Measurements from ENCODE around the gene CMTM7. TPM values are rescaled to one million over a fixed set of nuclear protein-coding genes. Genes with fewer than 3 reads are reported as not detected.

CMTM7 gene
- total and polyA plus RNA-seq, 2 of the 13 experiments (the other 11 are each of a cell fraction or from before 2014, with no cell fraction given), result 20.9 to 21.4 TPM

DNA sequence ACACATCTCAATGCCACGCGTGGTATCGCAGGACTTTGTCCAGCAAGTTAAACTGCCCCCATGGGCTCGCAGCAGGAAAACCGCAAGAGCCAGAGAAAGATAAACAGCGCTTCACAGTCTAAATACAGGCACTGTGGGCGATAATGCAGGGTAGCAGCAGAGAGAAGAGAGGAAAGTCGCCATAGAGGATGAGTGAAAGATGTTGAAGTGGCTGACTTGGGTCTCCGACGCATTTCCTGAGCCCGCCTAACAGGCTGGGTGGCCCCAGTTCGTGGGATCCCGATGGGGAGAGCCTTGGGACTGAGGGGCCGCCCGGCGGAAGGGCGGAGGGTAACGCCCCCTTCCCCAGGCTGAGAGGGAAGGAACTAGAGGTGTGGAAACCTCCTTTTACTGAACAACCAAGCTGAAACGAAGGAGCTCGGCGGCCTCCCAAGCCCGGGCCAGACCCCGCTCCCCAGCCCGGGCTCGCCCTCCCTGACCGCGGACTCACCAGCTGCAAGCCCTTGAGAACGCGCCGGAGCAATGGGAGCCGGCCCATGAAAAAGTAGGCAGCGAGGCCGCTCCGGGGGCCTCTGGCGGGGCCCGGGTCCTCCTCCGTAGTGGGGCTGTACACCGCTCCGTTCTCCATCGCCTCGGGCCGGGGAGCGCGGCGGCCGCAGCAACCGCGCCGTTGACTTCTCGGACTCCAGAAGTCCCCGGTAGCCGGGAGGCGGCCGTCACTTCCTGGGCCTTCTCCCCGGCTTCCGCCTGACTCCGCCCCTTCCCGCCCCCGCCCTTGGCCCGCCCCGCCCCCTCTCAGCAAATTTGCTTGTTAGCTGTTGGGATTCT lies 110.7 kb downstream of the CMTM7 start, which contains the start of gene CMTM6 (continued):
- TF ChIP-seq, protein P1, sequence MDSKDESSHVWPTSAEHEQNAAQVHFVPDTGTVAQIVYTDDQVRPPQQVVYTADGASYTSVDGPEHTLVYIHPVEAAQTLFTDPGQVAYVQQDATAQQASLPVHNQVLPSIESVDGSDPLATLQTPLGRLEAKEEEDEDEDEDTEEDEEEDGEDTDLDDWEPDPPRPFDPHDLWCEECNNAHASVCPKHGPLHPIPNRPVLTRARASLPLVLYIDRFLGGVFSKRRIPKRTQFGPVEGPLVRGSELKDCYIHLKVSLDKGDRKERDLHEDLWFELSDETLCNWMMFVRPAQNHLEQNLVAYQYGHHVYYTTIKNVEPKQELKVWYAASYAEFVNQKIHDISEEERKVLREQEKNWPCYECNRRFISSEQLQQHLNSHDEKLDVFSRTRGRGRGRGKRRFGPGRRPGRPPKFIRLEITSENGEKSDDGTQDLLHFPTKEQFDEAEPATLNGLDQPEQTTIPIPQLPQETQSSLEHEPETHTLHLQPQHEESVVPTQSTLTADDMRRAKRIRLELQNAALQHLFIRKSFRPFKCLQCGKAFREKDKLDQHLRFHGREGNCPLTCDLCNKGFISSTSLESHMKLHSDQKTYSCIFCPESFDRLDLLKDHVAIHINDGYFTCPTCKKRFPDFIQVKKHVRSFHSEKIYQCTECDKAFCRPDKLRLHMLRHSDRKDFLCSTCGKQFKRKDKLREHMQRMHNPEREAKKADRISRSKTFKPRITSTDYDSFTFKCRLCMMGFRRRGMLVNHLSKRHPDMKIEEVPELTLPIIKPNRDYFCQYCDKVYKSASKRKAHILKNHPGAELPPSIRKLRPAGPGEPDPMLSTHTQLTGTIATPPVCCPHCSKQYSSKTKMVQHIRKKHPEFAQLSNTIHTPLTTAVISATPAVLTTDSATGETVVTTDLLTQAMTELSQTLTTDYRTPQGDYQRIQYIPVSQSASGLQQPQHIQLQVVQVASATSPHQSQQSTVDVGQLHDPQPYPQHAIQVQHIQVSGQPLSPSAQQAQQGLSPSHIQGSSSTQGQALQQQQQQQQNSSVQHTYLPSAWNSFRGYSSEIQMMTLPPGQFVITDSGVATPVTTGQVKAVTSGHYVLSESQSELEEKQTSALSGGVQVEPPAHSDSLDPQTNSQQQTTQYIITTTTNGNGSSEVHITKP (CRISPR knock-in tag; IDR thresholded peaks at IDR 0.05; ENCODE audit: low read depth), result no peak
- TF ChIP-seq ZSCAN9 (CRISPR knock-in tag; IDR thresholded peaks at IDR 0.05; ENCODE audit: borderline replicate concordance), result peak; percentile 18; the same call in 1 of the 2 replicates
- no peak for TF ChIP-seq ZNF773 (CRISPR knock-in tag; IDR thresholded peaks at IDR 0.05; ENCODE audit: borderline replicate concordance)
- TF ChIP-seq ARHGAP35 (CRISPR knock-in tag; IDR thresholded peaks at IDR 0.05; ENCODE audit: borderline replicate concordance), result no peak
- TF ChIP-seq ZNF891 (CRISPR knock-in tag; IDR thresholded peaks at IDR 0.05), result no peak
- TF ChIP-seq, protein P2, sequence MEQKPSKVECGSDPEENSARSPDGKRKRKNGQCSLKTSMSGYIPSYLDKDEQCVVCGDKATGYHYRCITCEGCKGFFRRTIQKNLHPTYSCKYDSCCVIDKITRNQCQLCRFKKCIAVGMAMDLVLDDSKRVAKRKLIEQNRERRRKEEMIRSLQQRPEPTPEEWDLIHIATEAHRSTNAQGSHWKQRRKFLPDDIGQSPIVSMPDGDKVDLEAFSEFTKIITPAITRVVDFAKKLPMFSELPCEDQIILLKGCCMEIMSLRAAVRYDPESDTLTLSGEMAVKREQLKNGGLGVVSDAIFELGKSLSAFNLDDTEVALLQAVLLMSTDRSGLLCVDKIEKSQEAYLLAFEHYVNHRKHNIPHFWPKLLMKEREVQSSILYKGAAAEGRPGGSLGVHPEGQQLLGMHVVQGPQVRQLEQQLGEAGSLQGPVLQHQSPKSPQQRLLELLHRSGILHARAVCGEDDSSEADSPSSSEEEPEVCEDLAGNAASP (CRISPR knock-in tag; IDR thresholded peaks at IDR 0.05; ENCODE audit: borderline replicate concordance), result no peak; the same call in 1 of the 2 replicates
- no peak for TF ChIP-seq ZKSCAN1 (IDR thresholded peaks at IDR 0.05; ENCODE audit: low read length)
- no peak for TF ChIP-seq SUZ12 (IDR thresholded peaks at IDR 0.05; ENCODE audit: low read depth, low read length)
- TF ChIP-seq PAF1 (CRISPR knock-in tag; IDR thresholded peaks at IDR 0.05), result no peak
- peak; percentile 58; the same call in 1 of the 2 replicates for TF ChIP-seq ZNF547 (CRISPR knock-in tag; IDR thresholded peaks at IDR 0.05)
- no peak for TF ChIP-seq KLF15 (CRISPR knock-in tag; IDR thresholded peaks at IDR 0.05; ENCODE audit: borderline replicate concordance)
- no peak for TF ChIP-seq RFX1 (IDR thresholded peaks at IDR 0.05)
- TF ChIP-seq ZNF335 (CRISPR knock-in tag; IDR thresholded peaks at IDR 0.05), result no peak; the same call in 1 of the 2 replicates
- TF ChIP-seq HOXA3 (CRISPR knock-in tag; IDR thresholded peaks at IDR 0.05), result no peak
- no peak for TF ChIP-seq ZNF101 (CRISPR knock-in tag; IDR thresholded peaks at IDR 0.05; ENCODE audit: borderline replicate concordance, low read depth)
- TF ChIP-seq ZNF616 (CRISPR knock-in tag; IDR thresholded peaks at IDR 0.05; ENCODE audit: low read depth), result no peak
- no peak for TF ChIP-seq ZNF790 (CRISPR knock-in tag; IDR thresholded peaks at IDR 0.05; ENCODE audit: borderline replicate concordance)
- no peak for TF ChIP-seq TEAD2 (CRISPR knock-in tag; IDR thresholded peaks at IDR 0.05)
- TF ChIP-seq RAD21 (CRISPR knock-in tag; IDR thresholded peaks at IDR 0.05), result no peak
- TF ChIP-seq ZNF724P (CRISPR knock-in tag; IDR thresholded peaks at IDR 0.05; ENCODE audit: borderline replicate concordance), result no peak
- TF ChIP-seq, protein P3, sequence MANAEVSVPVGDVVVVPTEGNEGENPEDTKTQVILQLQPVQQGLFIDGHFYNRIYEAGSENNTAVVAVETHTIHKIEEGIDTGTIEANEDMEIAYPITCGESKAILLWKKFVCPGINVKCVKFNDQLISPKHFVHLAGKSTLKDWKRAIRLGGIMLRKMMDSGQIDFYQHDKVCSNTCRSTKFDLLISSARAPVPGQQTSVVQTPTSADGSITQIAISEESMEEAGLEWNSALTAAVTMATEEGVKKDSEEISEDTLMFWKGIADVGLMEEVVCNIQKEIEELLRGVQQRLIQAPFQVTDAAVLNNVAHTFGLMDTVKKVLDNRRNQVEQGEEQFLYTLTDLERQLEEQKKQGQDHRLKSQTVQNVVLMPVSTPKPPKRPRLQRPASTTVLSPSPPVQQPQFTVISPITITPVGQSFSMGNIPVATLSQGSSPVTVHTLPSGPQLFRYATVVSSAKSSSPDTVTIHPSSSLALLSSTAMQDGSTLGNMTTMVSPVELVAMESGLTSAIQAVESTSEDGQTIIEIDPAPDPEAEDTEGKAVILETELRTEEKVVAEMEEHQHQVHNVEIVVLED (CRISPR knock-in tag; IDR thresholded peaks at IDR 0.05; ENCODE audit: borderline replicate concordance), result no peak; the same call in 1 of the 2 replicates
- no peak for TF ChIP-seq U2AF1 (optimal IDR thresholded peaks at IDR 0.05; ENCODE audit: low read depth, low read length)
- no peak for TF ChIP-seq ZFAT (CRISPR knock-in tag; conservative IDR thresholded peaks at IDR 0.05)
- TF ChIP-seq MED13 (CRISPR knock-in tag; IDR thresholded peaks at IDR 0.05), result no peak
- TF ChIP-seq MIER3 (CRISPR knock-in tag; IDR thresholded peaks at IDR 0.05; ENCODE audit: borderline replicate concordance), result no peak
- TF ChIP-seq ARNT (IDR thresholded peaks at IDR 0.05), result no peak
